ENCODE measurements around the gene TRMU. TPM values are rescaled to one million over a fixed set of nuclear protein-coding genes. Genes with fewer than 3 reads are reported as not detected.

TRMU gene
- total RNA-seq, 1 donor from 2014 or later: 27.3 TPM

DNA sequence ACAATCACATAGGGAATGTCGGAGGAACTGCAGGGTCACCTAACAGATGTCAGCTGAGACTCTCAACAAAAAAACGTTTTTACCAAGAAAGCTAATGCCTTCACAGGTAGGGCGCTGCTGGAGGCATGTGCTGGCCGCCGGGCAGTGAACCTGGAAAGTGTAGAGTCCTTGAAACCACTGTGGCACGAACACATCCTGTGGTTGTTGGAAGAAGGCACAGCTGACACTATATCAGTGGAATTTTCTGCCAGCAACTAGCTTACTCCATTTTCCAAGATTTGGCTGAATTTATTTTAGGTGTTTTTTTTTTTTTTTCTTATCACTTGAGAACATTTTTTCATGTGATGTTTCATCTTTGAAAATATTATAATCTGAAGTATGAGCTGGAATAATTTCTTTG, 14.2 kb downstream of the TRMU start:
- Mint-ChIP-seq H3K36me3 (ENCODE audit: low read depth) (peaks cover 37% of the 10 kb centered on the region), H3K4me1 (ENCODE audit: low read depth) (peaks cover 9% of the 10 kb centered on the region), H3K27me3 (ENCODE audit: low read depth) (no peaks in the 10 kb centered on the region), H3K4me3 (ENCODE audit: unreplicated experiment) (no peak overlapping the region), H3K27ac (ENCODE audit: unreplicated experiment) (peak overlapping the region; percentile 1), H3K9me3 (ENCODE audit: low read depth) (no peaks in the 10 kb centered on the region)
- DNase-seq (ENCODE audit: low spot score): peak; percentile 8
- TF ChIP-seq, protein P1, sequence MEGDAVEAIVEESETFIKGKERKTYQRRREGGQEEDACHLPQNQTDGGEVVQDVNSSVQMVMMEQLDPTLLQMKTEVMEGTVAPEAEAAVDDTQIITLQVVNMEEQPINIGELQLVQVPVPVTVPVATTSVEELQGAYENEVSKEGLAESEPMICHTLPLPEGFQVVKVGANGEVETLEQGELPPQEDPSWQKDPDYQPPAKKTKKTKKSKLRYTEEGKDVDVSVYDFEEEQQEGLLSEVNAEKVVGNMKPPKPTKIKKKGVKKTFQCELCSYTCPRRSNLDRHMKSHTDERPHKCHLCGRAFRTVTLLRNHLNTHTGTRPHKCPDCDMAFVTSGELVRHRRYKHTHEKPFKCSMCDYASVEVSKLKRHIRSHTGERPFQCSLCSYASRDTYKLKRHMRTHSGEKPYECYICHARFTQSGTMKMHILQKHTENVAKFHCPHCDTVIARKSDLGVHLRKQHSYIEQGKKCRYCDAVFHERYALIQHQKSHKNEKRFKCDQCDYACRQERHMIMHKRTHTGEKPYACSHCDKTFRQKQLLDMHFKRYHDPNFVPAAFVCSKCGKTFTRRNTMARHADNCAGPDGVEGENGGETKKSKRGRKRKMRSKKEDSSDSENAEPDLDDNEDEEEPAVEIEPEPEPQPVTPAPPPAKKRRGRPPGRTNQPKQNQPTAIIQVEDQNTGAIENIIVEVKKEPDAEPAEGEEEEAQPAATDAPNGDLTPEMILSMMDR (IDR thresholded peaks at IDR 0.05): no peak

DNA sequence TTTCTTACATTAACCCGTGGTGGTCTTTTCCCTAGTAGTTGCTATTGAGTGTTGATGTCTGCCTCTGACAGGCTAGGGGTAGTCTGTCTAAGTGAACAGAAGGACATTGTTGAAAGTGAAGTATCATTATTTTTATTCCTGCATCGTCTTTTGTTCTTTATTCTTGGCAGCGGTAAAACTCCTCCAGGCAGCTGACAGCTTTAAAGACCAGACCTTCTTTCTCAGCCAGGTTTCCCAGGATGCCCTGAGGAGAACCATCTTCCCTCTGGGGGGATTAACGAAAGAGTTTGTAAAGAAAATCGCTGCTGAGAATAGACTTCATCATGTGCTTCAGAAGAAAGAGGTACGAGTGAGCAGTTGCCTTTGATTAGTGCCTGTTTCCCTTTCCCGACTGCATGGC, 14.6 kb downstream of the TRMU start:
- Mint-ChIP-seq H3K27me3 (ENCODE audit: low read depth) (no peaks in the 10 kb centered on the region), H3K4me1 (ENCODE audit: low read depth) (peaks cover 9% of the 10 kb centered on the region), H3K36me3 (ENCODE audit: low read depth) (peaks cover 37% of the 10 kb centered on the region), H3K27ac (ENCODE audit: unreplicated experiment) (no peak overlapping the region), H3K9me3 (ENCODE audit: low read depth) (no peaks in the 10 kb centered on the region), H3K4me3 (ENCODE audit: unreplicated experiment) (no peak overlapping the region)
- TF ChIP-seq, protein P1 (IDR thresholded peaks at IDR 0.05): no peak
- no peak for DNase-seq (ENCODE audit: low spot score)

DNA sequence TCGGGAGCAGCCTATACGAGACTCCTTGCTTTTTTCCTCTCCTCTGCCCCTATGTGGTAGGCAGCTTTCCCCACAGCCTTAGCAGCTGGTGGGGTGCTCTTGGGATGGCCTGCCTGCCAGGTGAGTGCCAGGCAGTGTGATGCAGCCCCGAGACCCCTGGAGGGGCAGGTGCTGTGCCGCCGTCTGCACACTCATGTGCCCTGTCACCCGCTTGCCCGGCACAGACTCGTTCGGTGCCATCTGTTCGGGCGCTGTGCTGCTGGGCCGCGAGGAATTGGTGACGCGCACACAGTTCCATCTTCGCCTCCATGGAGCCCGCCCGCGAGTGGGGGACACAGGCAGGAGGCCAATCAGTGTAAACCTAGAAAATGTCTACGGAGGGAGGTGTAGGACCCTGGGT, 15.1 kb downstream of the TRMU start:
- H3K4me1 Mint-ChIP-seq (ENCODE audit: low read depth): peaks cover 12% of the 10 kb centered on the region
- no peak overlapping the region for H3K4me3 Mint-ChIP-seq (ENCODE audit: unreplicated experiment)
- H3K27ac Mint-ChIP-seq (ENCODE audit: unreplicated experiment): no peak overlapping the region
- H3K27me3 Mint-ChIP-seq (ENCODE audit: low read depth): no peaks in the 10 kb centered on the region
- TF ChIP-seq, protein P1 (IDR thresholded peaks at IDR 0.05): no peak
- peak; percentile 82 for DNase-seq (ENCODE audit: low spot score)
- peaks cover 38% of the 10 kb centered on the region for H3K36me3 Mint-ChIP-seq (ENCODE audit: low read depth)
- no peaks in the 10 kb centered on the region for H3K9me3 Mint-ChIP-seq (ENCODE audit: low read depth)

DNA sequence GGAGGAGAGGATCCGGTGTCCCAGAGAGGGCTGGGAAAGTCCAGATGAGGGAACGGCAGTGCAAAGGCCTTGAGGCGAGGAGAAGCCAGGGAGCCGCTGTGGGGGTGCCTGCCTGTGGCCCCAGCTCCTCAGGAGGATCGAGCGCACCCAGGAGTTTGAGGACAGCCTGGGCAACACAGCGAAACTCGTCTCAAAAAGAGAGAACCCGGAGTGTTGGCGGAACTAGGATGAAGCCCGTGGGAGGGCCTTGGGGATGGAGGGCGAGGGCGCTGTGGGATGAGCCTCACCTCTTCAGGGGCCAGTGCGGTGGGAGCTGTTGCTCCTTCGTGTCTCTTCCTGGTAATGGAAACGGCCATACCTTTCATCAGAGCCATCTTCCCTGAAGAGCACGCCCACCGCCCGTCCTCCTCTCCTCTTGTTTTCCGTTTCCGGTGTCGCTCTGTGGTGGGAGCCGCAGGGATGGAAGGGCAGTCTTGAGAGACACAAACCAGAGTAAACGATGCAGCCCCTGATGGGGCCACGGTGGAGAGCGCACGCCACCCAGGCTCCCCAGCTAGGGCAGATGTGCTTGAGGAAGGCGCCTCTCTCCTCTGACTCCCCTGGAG, 15.7 kb downstream of the TRMU start:
- peaks cover 36% of the 10 kb centered on the region for H3K36me3 Mint-ChIP-seq (ENCODE audit: low read depth)

DNA sequence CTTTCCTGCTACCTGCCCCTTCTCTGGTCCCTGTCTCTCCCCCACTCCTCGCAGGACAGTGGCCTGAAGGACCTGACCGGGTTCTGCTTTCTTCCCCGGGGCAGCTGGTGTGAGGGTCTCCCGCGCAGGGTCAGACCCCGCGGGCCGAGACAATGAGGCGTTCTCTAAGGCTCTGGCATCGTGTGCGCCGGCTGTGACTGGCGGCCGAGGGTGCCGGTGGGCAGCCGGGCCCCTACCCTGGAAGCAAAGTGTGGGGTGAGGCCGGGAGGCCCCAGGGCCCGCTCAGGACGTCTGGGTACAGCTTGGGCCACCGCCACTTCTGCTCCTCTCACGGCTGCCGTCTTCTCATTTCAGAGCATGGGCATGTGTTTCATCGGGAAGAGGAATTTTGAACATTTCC, 16.3 kb downstream of the TRMU start:
- Mint-ChIP-seq H3K27ac (ENCODE audit: unreplicated experiment) (no peak overlapping the region), H3K4me3 (ENCODE audit: unreplicated experiment) (no peak overlapping the region), H3K36me3 (ENCODE audit: low read depth) (peaks cover 31% of the 10 kb centered on the region), H3K4me1 (ENCODE audit: low read depth) (peaks cover 12% of the 10 kb centered on the region), H3K9me3 (ENCODE audit: low read depth) (no peaks in the 10 kb centered on the region), H3K27me3 (ENCODE audit: low read depth) (no peaks in the 10 kb centered on the region)
- TF ChIP-seq, protein P1 (IDR thresholded peaks at IDR 0.05): no peak
- peak; percentile 55 for DNase-seq (ENCODE audit: low spot score)

More for the DNA sequence above, 15.7 kb downstream of the TRMU start:
- no peaks in the 10 kb centered on the region for H3K27me3 Mint-ChIP-seq (ENCODE audit: low read depth)
- peak; percentile 72 for DNase-seq (ENCODE audit: low spot score)
- peaks cover 12% of the 10 kb centered on the region for H3K4me1 Mint-ChIP-seq (ENCODE audit: low read depth)
- H3K4me3 Mint-ChIP-seq (ENCODE audit: unreplicated experiment): no peak overlapping the region
- TF ChIP-seq, protein P1 (IDR thresholded peaks at IDR 0.05): no peak
- H3K27ac Mint-ChIP-seq (ENCODE audit: unreplicated experiment): no peak overlapping the region
- no peaks in the 10 kb centered on the region for H3K9me3 Mint-ChIP-seq (ENCODE audit: low read depth)
